ENCODE results near the gene KLHL25.

DNA sequence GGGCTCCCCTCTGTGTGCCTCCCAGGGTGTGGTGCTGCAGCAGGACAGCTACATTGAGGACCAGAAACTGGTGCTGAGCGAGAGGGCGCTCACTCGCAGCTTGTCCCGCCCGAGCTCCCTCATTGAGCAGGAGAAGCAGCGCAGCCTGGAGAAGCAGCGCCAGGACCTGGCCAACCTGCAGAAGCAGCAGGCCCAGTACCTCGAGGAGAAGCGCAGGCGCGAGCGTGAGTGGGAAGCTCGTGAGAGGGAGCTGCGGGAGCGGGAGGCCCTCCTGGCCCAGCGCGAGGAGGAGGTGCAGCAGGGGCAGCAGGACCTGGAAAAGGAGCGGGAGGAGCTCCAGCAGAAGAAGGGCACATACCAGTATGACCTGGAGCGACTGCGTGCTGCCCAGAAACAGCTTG, 53.7 kb downstream of the KLHL25 start:
- TF ChIP-seq HDAC2 (IDR thresholded peaks at IDR 0.05; ENCODE audit: borderline replicate concordance in 1 of 2, low read depth in 2 of 2, low read length in 2 of 2) (no peak), TAF1 (IDR thresholded peaks at IDR 0.05; ENCODE audit: low read depth, low read length) (no peak), CBX5 (IDR thresholded peaks at IDR 0.05; ENCODE audit: low read depth, low read length) (no peak), POLR2A (IDR thresholded peaks at IDR 0.05; ENCODE audit: control extremely low read depth in 1 of 2, low read depth in 2 of 2, low read length in 2 of 2) (no peak), MAFK (IDR thresholded peaks at IDR 0.05; ENCODE audit: low read depth, low read length) (no peak), BRCA1 (IDR thresholded peaks at IDR 0.05; ENCODE audit: low read depth, low read length) (no peak), CHD2 (IDR thresholded peaks at IDR 0.05; ENCODE audit: low read length) (no peak), CEBPB (IDR thresholded peaks at IDR 0.05; ENCODE audit: low read depth, low read length) (no peak), TBP (IDR thresholded peaks at IDR 0.05; ENCODE audit: low read depth, low read length) (no peak), EZH2 (IDR thresholded peaks at IDR 0.05; ENCODE audit: low read depth, low read length, severe bottlenecking) (no peak), EP300 (IDR thresholded peaks at IDR 0.05; ENCODE audit: borderline replicate concordance in 1 of 2, low read depth in 2 of 2, low read length in 2 of 2) (no peak), POLR2AphosphoS5 (IDR thresholded peaks at IDR 0.05; ENCODE audit: low read depth, low read length) (no peak)
- TF ChIP-seq, protein P1, sequence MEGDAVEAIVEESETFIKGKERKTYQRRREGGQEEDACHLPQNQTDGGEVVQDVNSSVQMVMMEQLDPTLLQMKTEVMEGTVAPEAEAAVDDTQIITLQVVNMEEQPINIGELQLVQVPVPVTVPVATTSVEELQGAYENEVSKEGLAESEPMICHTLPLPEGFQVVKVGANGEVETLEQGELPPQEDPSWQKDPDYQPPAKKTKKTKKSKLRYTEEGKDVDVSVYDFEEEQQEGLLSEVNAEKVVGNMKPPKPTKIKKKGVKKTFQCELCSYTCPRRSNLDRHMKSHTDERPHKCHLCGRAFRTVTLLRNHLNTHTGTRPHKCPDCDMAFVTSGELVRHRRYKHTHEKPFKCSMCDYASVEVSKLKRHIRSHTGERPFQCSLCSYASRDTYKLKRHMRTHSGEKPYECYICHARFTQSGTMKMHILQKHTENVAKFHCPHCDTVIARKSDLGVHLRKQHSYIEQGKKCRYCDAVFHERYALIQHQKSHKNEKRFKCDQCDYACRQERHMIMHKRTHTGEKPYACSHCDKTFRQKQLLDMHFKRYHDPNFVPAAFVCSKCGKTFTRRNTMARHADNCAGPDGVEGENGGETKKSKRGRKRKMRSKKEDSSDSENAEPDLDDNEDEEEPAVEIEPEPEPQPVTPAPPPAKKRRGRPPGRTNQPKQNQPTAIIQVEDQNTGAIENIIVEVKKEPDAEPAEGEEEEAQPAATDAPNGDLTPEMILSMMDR (IDR thresholded peaks at IDR 0.05; ENCODE audit: control extremely low read depth in 1 of 3, insufficient read depth in 1 of 3, low read depth in 1 of 3, low read length in 3 of 3): no peak
- TF ChIP-seq, protein P2, sequence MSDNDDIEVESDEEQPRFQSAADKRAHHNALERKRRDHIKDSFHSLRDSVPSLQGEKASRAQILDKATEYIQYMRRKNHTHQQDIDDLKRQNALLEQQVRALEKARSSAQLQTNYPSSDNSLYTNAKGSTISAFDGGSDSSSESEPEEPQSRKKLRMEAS (IDR thresholded peaks at IDR 0.05): no peak; the same call in 1 of the 2 replicates
